Esophagus (tissue), 2 donors: ENCODE data around the gene ASPSCR1. TPM values are rescaled to one million over a fixed set of nuclear protein-coding genes. Genes with fewer than 3 reads are reported as not detected.
A peak's percentile ranks its signal among the peaks of the same experiment; 100 is the strongest.

Experiments
- H3K27ac ChIP-seq, 2 donors: one replicate each; pipeline ENCODE4 v1.5.1; 2013; ENCODE audit warnings: low read depth in 2 of 2, mild to moderate bottlenecking in 2 of 2, inconsistent platforms in 1 of 2, low read length in 1 of 2, moderate library complexity in 1 of 2
- H3K27me3 ChIP-seq, 2 donors: one replicate each; pipeline ENCODE4 v1.6.1; 2013; ENCODE audit warnings: low read length in 2 of 2, control low read depth in 1 of 2, mild to moderate bottlenecking in 1 of 2; ENCODE audit not compliant: insufficient read depth in 2 of 2, control insufficient read depth in 1 of 2
- H3K36me3 ChIP-seq, 2 donors: one replicate each; pipeline ENCODE4 v1.6.1; 2013; ENCODE audit warnings: low read length in 1 of 2; ENCODE audit not compliant: control insufficient read depth in 2 of 2, insufficient read depth in 2 of 2
- H3K4me1 ChIP-seq, 2 donors: one replicate each; pipeline ENCODE4 v1.6.1; 2013; ENCODE audit warnings: low read length in 1 of 2; ENCODE audit not compliant: control insufficient read depth in 2 of 2, insufficient read depth in 2 of 2
- H3K4me3 ChIP-seq, 2 donors: one replicate each; pipeline ENCODE4 v1.5.1; 2013; ENCODE audit warnings: low read length in 2 of 2, mild to moderate bottlenecking in 2 of 2, low read depth in 1 of 2, moderate library complexity in 1 of 2
- H3K9me3 ChIP-seq, 2 donors: one replicate each; pipeline ENCODE4 v1.6.1; 2013; ENCODE audit warnings: mild to moderate bottlenecking in 2 of 2, low read depth in 1 of 2, low read length in 1 of 2, moderate library complexity in 1 of 2; ENCODE audit not compliant: control insufficient read depth in 2 of 2, insufficient read depth in 1 of 2
- WGBS, 2 donors: extraction: QIAGEN DNeasy Blood & Tissue Kit; methylation state at CpG; one replicate each; pipeline ENCODE4 v1.1.7; 2013; 5-methylcytosine and 5-hydroxymethylcytosine counted together
- polyA plus RNA-seq, 2 donors: library from polyadenylated mRNA; stranded (reverse); fragments of 200-250 nt; gene quantifications; one replicate each; pipeline ENCODE4 v1.2.3, GENCODE V29; 2013
- donor health status: healthy with polysubstance abuse.
- donor health status: Bipolar disorder and iron deficiency.

Gene ASPSCR1
- polyA plus RNA-seq, 2 donors: 19.1 to 29.8 TPM

GRCh38 chr17:81960130-81960958 is 17.1 kb upstream of the ASPSCR1 start:
- H3K27ac ChIP-seq: no peak overlapping the region
- H3K36me3 ChIP-seq: no peaks in the 10 kb centered on the region

GRCh38 chr17:81961087-81961511 is 16.3 kb upstream of the ASPSCR1 start, which contains the start of gene NOTUM:
Gene NOTUM (minus strand): TSS chr17:81961187. CDS start chr17:81960909, 278 bp downstream.
- no peaks in the 10 kb centered on the region for H3K36me3 ChIP-seq
- peaks cover 0 to 7% of the 10 kb centered on the region in 2 donors for H3K4me1 ChIP-seq
- WGBS, 2 donors: 0 to 1% methylated on average over 32 to 65 of the region's 65 CpGs
- H3K9me3 ChIP-seq: no peaks in the 10 kb centered on the region
- peaks cover 0 to 11% of the 10 kb centered on the region in 2 donors for H3K27me3 ChIP-seq
- H3K4me3 ChIP-seq: peak within 1 kb of the TSS; percentile 44
- H3K27ac ChIP-seq: no peak within 1 kb of the TSS

More at GRCh38 chr17:81960130-81960958, 17.1 kb upstream of the ASPSCR1 start:
- no peaks in the 10 kb centered on the region for H3K9me3 ChIP-seq
- WGBS, 2 donors: 2 to 3% methylated on average over 65 to 98 of the region's 98 CpGs
- H3K4me3 ChIP-seq: peak overlapping the region; percentile 44
- peaks cover 0 to 7% of the 10 kb centered on the region in 2 donors for H3K4me1 ChIP-seq
- H3K27me3 ChIP-seq: peaks cover 0 to 11% of the 10 kb centered on the region in 2 donors

- 14 to 19% methylated on average over 72 to 82 of the region's 82 CpGs for WGBS, 2 donors
- Histone ChIP-seq H3K27ac (no peak overlapping the region), H3K4me1 (peaks cover 0 to 7% of the 10 kb centered on the region in 2 donors), H3K36me3 (no peaks in the 10 kb centered on the region), H3K4me3 (peak overlapping the region in 1 of 2 donors; percentile 44), H3K9me3 (no peaks in the 10 kb centered on the region), H3K27me3 (peaks cover 0 to 11% of the 10 kb centered on the region in 2 donors)
Observed at GRCh38 chr17:81961521-81962498, 15.6 kb upstream of the ASPSCR1 start.

- no peaks in the 10 kb centered on the region for H3K36me3 ChIP-seq
- peaks cover 0 to 11% of the 10 kb centered on the region in 2 donors for H3K27me3 ChIP-seq
- H3K27ac ChIP-seq: no peak overlapping the region
- H3K4me3 ChIP-seq: no peak overlapping the region
- 63 to 68% methylated on average over 37 of the region's 37 CpGs for WGBS, 2 donors
- no peaks in the 10 kb centered on the region for H3K9me3 ChIP-seq
- peaks cover 0 to 14% of the 10 kb centered on the region in 2 donors for H3K4me1 ChIP-seq
Observed at GRCh38 chr17:81962499-81963441, 14.7 kb upstream of the ASPSCR1 start.

GRCh38 chr17:81964081-81964849 is 13.2 kb upstream of the ASPSCR1 start:
- Histone ChIP-seq H3K27ac (no peak overlapping the region), H3K27me3 (peaks cover 0 to 11% of the 10 kb centered on the region in 2 donors), H3K4me3 (no peak overlapping the region), H3K36me3 (no peaks in the 10 kb centered on the region), H3K4me1 (peaks cover 0 to 17% of the 10 kb centered on the region in 2 donors), H3K9me3 (no peaks in the 10 kb centered on the region)
- WGBS, 2 donors: 69 to 71% methylated on average over 22 of the region's 22 CpGs

GRCh38 chr17:81966343-81967243 is 10.8 kb upstream of the ASPSCR1 start:
- H3K27me3 ChIP-seq: no peaks in the 10 kb centered on the region
- H3K27ac ChIP-seq: no peak overlapping the region
- peaks cover 0 to 10% of the 10 kb centered on the region in 2 donors for H3K4me1 ChIP-seq
- H3K36me3 ChIP-seq: no peaks in the 10 kb centered on the region
- H3K9me3 ChIP-seq: no peaks in the 10 kb centered on the region
- 56 to 62% methylated on average over 35 to 41 of the region's 41 CpGs for WGBS, 2 donors
- H3K4me3 ChIP-seq: no peak overlapping the region

GRCh38 chr17:81967244-81967532 is 10.2 kb upstream of the ASPSCR1 start:
- 36 to 38% methylated on average over 5 of the region's 5 CpGs for WGBS, 2 donors
- Histone ChIP-seq H3K9me3 (no peaks in the 10 kb centered on the region), H3K4me3 (peak overlapping the region in 1 of 2 donors; percentile 20), H3K36me3 (no peaks in the 10 kb centered on the region), H3K4me1 (peaks cover 0 to 10% of the 10 kb centered on the region in 2 donors), H3K27me3 (no peaks in the 10 kb centered on the region), H3K27ac (peak overlapping the region in 1 of 2 donors; percentile 18)
